ENCODE results near the gene VAV2. TPM values are rescaled to one million over a fixed set of nuclear protein-coding genes. Genes with fewer than 3 reads are reported as not detected.
A peak's percentile ranks its signal among the peaks of the same experiment; 100 is the strongest.

VAV2 gene
- total and polyA plus RNA-seq, 4 donors: 4.9 to 26.4 (median 17.0) TPM

- peak; percentile 43 to 54 for TF ChIP-seq RXRA (IDR thresholded peaks at IDR 0.05)
- TF ChIP-seq RAD21 (IDR thresholded peaks at IDR 0.05): peak in 1 of 2 donors; percentile 44
- TF ChIP-seq FOXA2 (IDR thresholded peaks at IDR 0.05): no peak
- TF ChIP-seq JUND (IDR thresholded peaks at IDR 0.05): no peak
- TF ChIP-seq NR2F2 (IDR thresholded peaks at IDR 0.05): peak; percentile 96
- peak; percentile 46 for TF ChIP-seq SP1 (IDR thresholded peaks at IDR 0.05)
- no peak for TF ChIP-seq FOXA1 (IDR thresholded peaks at IDR 0.05)
- TF ChIP-seq EGR1 (IDR thresholded peaks at IDR 0.05; ENCODE audit: low read depth in 2 of 2): no peak
- H3K36me3 ChIP-seq (ENCODE audit: control insufficient read depth in 4 of 4, insufficient read depth in 3 of 4, low read depth in 1 of 4, low read length in 3 of 4): no peaks in the 10 kb centered on the region
- H3K27ac ChIP-seq (ENCODE audit: low read depth in 1 of 2, low read length in 2 of 2): peak overlapping the region; percentile 83 to 86
- WGBS: 56% methylated on average over 7 of the region's 7 CpGs
- H3K4me1 ChIP-seq (ENCODE audit: control insufficient read depth in 4 of 4, insufficient read depth in 4 of 4, low read length in 3 of 4): peaks cover 0 to 14% (median 5%) of the 10 kb centered on the region in 4 donors
- no peak overlapping the region for H3K9ac ChIP-seq (ENCODE audit: low read depth in 1 of 2, low read length in 2 of 2)
- DNase-seq (ENCODE audit: low spot score): peak; percentile 54
- no peak overlapping the region for H3K4me3 ChIP-seq (ENCODE audit: low read depth in 1 of 3, low read length in 3 of 3)
- H3K9me3 ChIP-seq (ENCODE audit: control insufficient read depth in 4 of 4, low read length in 3 of 4): no peaks in the 10 kb centered on the region
- no peaks in the 10 kb centered on the region for H3K27me3 ChIP-seq (ENCODE audit: control insufficient read depth in 4 of 4, insufficient read depth in 4 of 4, low read length in 3 of 4)
Observed at GRCh38 chr9:133845440-133845839, 146.7 kb downstream of the VAV2 start.

GRCh38 chr9:133844881-133845410 lies 147.2 kb downstream of the VAV2 start:
- Histone ChIP-seq H3K27me3 (ENCODE audit: control insufficient read depth in 4 of 4, insufficient read depth in 4 of 4, low read length in 3 of 4) (no peaks in the 10 kb centered on the region), H3K27ac (ENCODE audit: low read depth in 1 of 2, low read length in 2 of 2) (peak overlapping the region; percentile 83 to 86), H3K36me3 (ENCODE audit: control insufficient read depth in 4 of 4, insufficient read depth in 3 of 4, low read depth in 1 of 4, low read length in 3 of 4) (no peaks in the 10 kb centered on the region), H3K4me1 (ENCODE audit: control insufficient read depth in 4 of 4, insufficient read depth in 4 of 4, low read length in 3 of 4) (peaks cover 0 to 14% (median 7%) of the 10 kb centered on the region in 4 donors), H3K4me3 (ENCODE audit: low read depth in 1 of 3, low read length in 3 of 3) (no peak overlapping the region), H3K9me3 (ENCODE audit: control insufficient read depth in 4 of 4, low read length in 3 of 4) (no peaks in the 10 kb centered on the region), H3K9ac (ENCODE audit: low read depth in 1 of 2, low read length in 2 of 2) (peak overlapping the region; percentile 36 to 71)
- 69% methylated on average over 23 of the region's 23 CpGs for WGBS
- TF ChIP-seq GABPA (IDR thresholded peaks at IDR 0.05 in 1 of 2, conservative IDR thresholded peaks at IDR 0.05 in 1 of 2) (no peak), RAD21 (IDR thresholded peaks at IDR 0.05) (no peak), SP1 (IDR thresholded peaks at IDR 0.05) (no peak), REST (IDR thresholded peaks at IDR 0.05) (no peak), JUND (IDR thresholded peaks at IDR 0.05) (no peak), CTCF (IDR thresholded peaks at IDR 0.05; ENCODE audit: low read depth, low read length, missing input control) (no peak)
- DNase-seq (ENCODE audit: low spot score): no peak

- Histone ChIP-seq H3K36me3 (ENCODE audit: control insufficient read depth in 4 of 4, insufficient read depth in 3 of 4, low read depth in 1 of 4, low read length in 3 of 4) (no peaks in the 10 kb centered on the region), H3K9ac (ENCODE audit: low read depth in 1 of 2, low read length in 2 of 2) (peak overlapping the region; percentile 36 to 71), H3K9me3 (ENCODE audit: control insufficient read depth in 4 of 4, low read length in 3 of 4) (no peaks in the 10 kb centered on the region), H3K27me3 (ENCODE audit: control insufficient read depth in 4 of 4, insufficient read depth in 4 of 4, low read length in 3 of 4) (no peaks in the 10 kb centered on the region), H3K4me3 (ENCODE audit: low read depth in 1 of 3, low read length in 3 of 3) (no peak overlapping the region), H3K4me1 (ENCODE audit: control insufficient read depth in 4 of 4, insufficient read depth in 4 of 4, low read length in 3 of 4) (peaks cover 0 to 14% (median 9%) of the 10 kb centered on the region in 4 donors), H3K27ac (ENCODE audit: low read depth in 1 of 2, low read length in 2 of 2) (peak overlapping the region; percentile 83 to 86)
- DNase-seq (ENCODE audit: low spot score): no peak
- WGBS: 79% methylated on average over 7 of the region's 7 CpGs
- no peak for TF ChIP-seq GABPA (IDR thresholded peaks at IDR 0.05 in 1 of 2, conservative IDR thresholded peaks at IDR 0.05 in 1 of 2)
- TF ChIP-seq JUND (IDR thresholded peaks at IDR 0.05): no peak
- no peak for TF ChIP-seq SP1 (IDR thresholded peaks at IDR 0.05)
- TF ChIP-seq MAX (IDR thresholded peaks at IDR 0.05): no peak
- TF ChIP-seq ZBTB33 (IDR thresholded peaks at IDR 0.05): no peak
- TF ChIP-seq RAD21 (IDR thresholded peaks at IDR 0.05): no peak
- TF ChIP-seq FOXA1 (IDR thresholded peaks at IDR 0.05): no peak
- no peak for TF ChIP-seq ATF3 (IDR thresholded peaks at IDR 0.05)
- no peak for TF ChIP-seq TAF1 (conservative IDR thresholded peaks at IDR 0.05)
Observed at GRCh38 chr9:133844398-133844784, 147.7 kb downstream of the VAV2 start.
